ENCODE data around the gene MRPL34.
"Not testable (repeated sequence)": the region's sequence is repeated elsewhere in the genome, so short reads cannot be mapped to it uniquely, and the experiment has no call there.

Gene MRPL34

DNA sequence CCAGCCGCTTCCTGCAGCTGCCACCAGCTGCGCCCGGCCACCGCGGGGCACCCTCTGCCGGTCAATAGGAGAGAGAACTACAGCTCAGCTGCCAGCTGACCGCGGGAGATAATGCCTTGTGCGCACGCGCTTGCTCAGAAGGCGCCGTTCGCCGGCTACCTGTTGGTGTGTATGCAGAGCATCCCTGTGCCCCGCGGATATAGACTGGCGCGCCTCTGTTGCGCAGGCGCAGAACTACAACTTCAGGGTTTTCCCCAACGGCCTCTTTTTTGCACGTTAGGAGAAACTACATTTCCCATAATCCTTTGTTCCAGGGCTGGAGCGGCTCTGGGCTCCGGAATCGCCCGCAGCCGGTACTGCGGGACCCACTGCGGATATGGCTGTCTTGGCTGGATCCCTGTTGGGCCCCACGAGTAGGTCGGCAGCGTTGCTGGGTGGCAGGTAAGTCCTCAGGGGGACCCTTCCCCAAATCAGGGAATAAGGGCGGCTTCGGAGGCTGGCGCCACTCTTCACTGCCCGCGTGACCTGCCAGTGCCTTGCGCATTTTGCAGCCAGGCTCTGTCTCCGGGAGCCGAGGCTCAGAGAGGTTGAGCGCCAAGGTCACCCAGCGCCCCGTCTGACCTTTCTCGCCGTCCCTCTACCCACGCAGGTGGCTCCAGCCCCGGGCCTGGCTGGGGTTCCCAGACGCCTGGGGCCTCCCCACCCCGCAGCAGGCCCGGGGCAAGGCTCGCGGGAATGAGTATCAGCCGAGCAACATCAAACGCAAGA, at the start of gene MRPL34:
MRPL34 (plus strand) TSS at position 356 of the 768 bp plus-strand sequence; CDS start at position 377, 21 bp downstream.
- DNase-seq: peak; percentile 97

DNA sequence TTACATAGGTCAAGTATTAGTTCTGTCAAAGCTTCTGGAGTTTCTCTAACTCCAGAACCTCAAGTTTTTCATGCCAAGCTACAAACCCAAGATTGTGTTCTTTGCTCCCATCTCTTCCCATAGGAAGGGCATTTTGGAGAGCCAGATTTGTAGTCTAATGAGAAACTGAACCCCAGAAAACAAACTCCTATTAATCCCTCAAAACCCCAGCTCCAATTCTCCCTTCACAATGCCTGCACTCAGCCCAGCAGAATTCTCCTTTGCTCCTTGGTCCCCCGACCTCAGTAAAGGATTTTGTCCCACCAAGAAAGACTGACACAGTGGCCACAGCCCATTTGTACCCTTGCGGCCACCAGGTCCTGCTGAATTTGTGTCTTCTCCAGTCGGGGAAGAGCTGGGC, 49.5 kb upstream of the MRPL34 start:
- no peak for DNase-seq

DNA sequence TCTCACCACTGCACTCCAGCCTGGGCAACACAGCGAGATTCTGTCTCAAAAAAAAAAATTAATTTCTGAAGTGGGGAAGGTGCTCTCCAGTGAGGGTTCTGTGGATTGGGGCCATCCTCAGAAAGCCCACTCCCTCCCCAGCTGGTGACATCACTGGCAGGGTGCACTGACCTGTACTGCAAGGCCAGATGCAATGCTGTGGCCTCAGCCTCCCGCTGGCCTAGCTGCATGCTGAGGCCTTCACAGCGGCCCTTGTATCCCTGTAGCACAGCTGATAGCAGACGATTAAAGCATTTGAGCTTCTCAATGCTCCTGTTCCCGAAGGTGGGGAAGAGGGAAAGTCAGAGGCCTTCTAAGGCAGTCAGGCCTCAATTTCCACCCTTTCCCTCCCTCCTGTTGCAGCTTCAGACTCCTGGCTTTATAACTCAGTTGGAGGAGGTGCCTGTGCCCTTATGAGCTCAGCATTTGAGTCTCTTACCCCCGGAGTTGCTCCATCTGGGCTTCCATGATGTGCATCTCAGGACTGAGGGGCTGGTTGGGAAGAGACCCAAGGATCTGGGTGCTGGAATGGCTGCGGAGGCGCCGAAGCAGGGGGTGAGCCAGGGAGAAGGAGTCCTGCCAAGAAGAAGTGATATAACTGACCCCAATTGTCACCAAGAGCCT, 46.4 kb upstream of the MRPL34 start:
- no peak for DNase-seq

- no peak for DNase-seq
Measured at GRCh38 chr19:17259934-17260333, 45.7 kb upstream of the MRPL34 start.

DNA sequence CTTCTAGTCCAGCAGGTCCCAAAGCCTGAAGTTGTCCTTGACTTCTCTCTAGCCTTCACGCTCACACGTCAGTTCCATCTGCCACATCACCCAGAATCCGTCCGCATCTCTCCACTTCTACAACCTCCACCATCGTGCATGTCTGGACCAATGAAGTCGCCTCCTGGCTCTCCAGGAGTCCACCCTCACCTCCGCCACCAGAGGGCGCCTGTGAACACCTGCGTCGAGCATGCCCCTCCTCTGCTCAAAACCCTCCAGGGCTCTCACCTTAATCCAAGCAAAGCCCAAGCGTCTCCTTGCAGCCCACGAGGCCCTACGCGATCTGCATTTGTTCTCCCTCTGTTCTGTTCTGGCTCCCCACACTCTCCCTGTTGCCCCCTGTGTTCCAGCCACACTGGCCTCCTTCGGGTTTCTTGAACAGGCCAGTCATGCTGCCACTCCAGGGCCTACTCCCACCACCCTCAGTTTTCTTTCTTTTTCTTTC, 44.8 kb upstream of the MRPL34 start:
- DNase-seq: no peak

GRCh38 chr19:17262557-17262956, 43.1 kb upstream of the MRPL34 start:
- DNase-seq: no peak

DNA sequence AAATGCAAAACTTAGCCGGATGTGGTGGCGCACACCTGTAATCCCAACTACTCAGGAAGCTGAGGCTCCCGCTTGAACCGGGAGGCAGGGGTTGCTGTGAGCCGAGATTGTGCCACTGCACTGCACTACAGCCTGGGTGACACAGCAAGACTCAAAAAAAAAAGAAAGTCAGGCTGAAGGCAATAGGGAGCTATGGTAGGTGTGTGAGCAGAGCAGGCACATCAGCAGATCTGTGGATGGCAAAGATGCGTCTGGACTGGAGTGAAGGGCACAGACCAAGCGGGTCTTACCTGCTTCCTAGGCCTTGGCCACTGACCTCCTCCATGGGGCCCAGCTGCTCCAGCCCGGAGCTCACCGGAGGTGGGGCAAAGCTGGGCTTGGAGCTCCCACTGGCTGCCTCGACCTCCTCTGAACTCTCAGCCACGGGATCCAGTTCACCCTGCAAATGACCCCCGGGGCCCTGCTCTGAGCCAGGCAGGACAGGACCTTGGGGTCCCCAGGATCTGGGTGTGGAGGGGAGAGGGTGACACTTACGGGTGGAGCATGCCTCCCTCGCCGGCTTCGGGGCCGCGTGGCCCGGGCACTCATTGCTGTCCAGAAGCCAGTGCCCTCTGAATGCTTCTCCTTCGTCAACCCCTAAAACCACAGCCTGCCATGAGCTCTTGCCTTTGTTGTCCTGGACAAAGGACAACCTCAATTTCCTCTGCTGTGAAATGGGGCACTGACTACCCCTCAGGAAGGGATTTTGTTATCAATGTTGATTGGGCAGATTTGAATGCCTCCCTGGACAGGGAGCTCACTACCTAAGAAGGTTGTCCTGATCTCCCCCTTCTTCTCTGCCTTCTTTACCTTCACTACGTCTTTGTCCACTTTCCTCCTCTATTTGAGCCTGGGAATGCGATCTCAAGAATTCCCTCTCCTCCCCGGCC, 41.7 kb upstream of the MRPL34 start:
- no peak for DNase-seq

DNA sequence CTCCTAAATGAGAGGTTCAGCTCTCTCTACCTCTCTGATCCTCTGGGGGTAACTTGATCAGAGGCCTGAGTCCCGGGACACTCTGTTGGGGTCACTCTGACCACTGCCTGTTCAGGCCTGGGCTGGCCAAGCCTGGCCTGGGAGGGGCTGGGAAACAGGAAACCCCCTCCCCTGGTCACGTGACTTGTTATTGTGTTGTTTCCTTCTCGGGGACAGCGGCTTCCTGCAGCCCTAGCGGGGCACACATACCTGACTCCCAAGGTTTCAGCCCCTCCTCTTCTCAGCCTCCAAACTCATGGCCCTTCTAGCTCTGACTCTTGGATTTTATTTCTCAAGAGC, 41.1 kb upstream of the MRPL34 start, which contains the start of gene USHBP1:
USHBP1 (minus strand) TSS at position 105 of the 339 bp plus-strand sequence. CDS start 446 bp downstream, outside the sequence.
- DNase-seq: no peak

GRCh38 chr19:17266026-17266425, 39.6 kb upstream of the MRPL34 start:
- DNase-seq: no peak

DNA sequence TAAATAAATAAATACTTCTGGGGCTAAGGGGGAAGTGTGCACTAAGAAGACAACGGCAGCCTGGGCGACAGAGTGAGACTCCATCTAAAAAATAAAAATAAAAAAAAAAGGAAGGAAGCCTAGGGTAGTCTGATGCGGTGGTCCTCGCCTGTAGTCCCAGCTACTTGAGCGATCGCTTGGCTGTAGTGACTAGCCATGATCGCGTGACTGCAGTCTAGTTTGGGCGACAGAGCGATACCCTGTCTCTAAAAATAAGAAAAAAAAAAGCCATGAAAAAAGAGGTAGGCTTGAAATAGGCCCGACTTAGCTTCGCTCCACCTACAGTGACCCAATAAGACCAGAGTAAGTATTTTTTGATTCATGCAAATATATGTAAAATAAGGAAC, 39.1 kb upstream of the MRPL34 start:
- no peak for DNase-seq

- DNase-seq: peak; percentile 96
Measured at GRCh38 chr19:17266975-17267788, 38.5 kb upstream of the MRPL34 start, which contains the start of gene BABAM1. TSS of gene BABAM1 (plus strand) at chr19:17267443. CDS start at chr19:17268807, 1,364 bp downstream.

DNA sequence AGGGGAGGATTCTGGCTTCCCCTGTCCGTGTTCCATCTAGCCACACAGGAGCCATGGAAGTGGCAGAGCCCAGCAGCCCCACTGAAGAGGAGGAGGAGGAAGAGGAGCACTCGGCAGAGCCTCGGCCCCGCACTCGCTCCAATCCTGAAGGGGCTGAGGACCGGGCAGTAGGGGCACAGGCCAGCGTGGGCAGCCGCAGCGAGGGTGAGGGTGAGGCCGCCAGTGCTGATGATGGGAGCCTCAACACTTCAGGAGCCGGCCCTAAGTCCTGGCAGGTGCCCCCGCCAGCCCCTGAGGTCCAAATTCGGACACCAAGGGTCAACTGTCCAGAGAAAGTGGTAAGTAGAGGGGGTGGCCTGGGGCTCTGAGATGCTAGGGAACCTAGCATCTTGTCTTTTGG, 36.9 kb upstream of the MRPL34 start:
- DNase-seq: no peak

- not testable (repeated sequence) for DNase-seq
Measured at GRCh38 chr19:17274892-17275291, 30.8 kb upstream of the MRPL34 start.

DNA sequence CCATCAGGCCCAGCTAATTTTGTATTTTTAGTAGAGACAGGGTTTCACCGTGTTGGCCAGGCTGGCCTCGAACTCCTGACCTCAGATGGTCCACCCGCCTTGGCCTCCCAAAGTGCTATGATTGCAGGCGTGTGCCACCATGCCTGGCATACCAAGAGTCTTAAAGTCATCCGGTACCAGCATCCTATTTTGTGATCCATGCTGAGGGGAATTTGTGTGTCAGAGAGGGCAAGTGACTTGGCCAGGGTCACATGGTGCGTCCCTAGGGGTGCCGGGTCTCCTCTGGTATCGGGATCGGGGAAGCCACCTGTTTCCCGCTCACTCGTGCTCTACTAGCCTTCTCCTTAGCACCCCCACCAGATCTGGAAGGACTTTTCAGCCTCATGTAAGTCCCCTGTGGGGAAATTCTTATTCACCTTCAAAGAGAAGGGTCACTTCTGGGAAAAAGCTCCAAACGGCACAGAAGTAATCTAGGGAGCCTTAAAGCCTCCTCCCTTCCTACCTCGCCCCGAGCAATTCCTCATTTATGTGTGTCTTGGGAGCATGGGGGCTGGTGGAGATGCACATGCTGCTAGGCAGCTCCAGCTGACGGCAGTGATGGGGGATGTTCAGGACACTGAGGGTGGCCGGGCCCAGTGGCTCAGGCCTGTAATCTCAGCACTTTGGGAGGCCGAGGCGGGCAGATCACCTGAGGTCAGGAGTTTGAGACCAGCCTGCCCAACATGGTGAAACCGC, 30.1 kb upstream of the MRPL34 start:
- no peak for DNase-seq

DNA sequence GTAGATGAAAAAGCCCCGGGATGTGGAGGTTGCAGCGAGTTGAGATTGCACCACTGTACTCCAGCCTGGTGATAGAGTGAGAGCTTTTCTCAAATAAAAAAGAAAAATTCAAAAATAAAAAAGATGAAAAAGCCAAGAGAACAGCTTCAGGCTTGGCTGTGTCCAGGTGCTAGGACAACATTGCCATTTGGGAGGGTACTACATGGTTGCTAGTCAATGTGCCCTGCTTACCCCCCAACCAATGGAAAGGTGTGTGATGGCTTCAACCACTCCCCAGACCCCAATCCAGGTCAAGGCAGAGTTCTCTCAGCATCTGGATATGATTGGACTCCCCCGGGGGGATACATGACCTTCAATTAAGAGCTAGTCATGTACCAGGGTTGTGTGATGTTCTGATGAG, 26.2 kb upstream of the MRPL34 start:
- DNase-seq: no peak

GRCh38 chr19:17281391-17282304, 24.0 kb upstream of the MRPL34 start, which contains the start of gene ANKLE1:
TSS of gene ANKLE1 (plus strand) at chr19:17281901. CDS start at chr19:17281921, 20 bp downstream.
- peak; percentile 6 for DNase-seq

DNA sequence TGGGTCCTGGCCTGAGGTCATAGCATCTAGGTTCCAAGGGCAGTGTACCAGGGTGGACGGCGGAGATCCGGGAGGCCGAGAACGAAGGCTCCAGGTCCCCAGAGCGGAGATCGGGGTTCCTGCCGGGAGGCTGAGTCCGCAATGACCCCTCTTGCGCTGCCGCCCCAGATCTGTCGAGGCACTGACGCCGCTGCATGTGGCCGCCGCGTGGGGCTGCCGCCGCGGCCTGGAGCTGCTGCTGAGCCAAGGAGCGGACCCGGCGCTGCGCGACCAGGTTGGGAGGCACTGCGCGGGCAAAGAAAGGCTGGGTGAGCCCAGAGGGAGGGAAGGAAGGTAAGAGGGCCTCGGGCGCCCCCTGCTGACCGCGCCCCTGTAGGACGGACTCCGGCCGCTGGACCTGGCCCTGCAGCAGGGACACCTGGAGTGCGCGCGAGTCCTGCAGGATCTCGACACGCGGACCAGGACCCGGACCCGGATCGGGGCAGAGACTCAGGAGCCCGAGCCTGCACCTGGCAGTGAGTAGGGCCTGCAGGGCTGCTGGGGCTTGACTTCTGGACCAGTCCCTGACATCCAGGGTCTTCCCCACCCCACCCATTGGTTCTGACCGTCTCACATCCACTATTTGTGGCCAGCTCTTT, 23.1 kb upstream of the MRPL34 start:
- DNase-seq: peak; percentile 31

- DNase-seq: no peak
Measured at GRCh38 chr19:17283504-17283996, 22.1 kb upstream of the MRPL34 start.

GRCh38 chr19:17285415-17286135, 20.1 kb upstream of the MRPL34 start:
- DNase-seq: no peak

Measured in NCI-H2227 treated with DMSO at 0.1 percent for 48 hours (cell line).